Thyroid gland (tissue), 4 donors: ENCODE results near the gene DISC1.

Experiments used
- POLR2A ChIP-seq, 2 donors: fragments of 450-650 bp; IDR thresholded peaks; one replicate each; pipeline ENCODE4 v1.6.1; 2017; ENCODE audit warnings: antibody characterized with exemption in 2 of 2, mild to moderate bottlenecking in 2 of 2, moderate library complexity in 1 of 2
- TF ChIP-seq, protein P1 (sequence below), 6 experiments: fragments of 200-600 bp in 3 of 6; fragments of 450-650 bp in 3 of 6; sonication (generic) in 3 of 6; IDR thresholded peaks; one replicate each; pipeline ENCODE4 v1.5.1; 2016 to 2019; ENCODE audit warnings: antibody characterized with exemption in 6 of 6, mild to moderate bottlenecking in 2 of 6, inconsistent platforms in 1 of 6, moderate library complexity in 1 of 6

DNA sequence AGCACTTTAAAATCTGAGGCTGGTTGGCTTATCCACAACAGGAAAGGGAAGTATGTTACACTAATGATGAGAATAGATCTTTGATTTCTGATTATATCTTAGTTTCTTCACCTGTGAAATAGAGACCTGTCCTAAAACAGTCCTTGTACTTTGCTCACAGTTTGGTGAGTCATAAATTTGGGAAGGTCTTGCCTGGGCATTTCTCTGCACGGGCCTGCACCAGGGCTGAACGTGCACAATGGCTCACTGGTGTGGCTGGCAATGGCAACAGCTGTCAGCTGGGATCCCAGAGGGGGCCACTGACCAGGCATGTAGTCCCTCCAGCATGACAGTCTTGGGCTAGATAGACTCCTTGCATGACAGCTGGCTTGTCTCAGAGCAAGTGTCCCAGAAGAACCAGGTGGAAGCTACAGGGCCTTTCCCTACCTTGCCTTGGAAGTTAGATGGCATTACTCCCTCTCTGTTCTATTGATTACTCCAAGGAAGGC, 367.4 kb downstream of the DISC1 start:
- TF ChIP-seq, protein P1, sequence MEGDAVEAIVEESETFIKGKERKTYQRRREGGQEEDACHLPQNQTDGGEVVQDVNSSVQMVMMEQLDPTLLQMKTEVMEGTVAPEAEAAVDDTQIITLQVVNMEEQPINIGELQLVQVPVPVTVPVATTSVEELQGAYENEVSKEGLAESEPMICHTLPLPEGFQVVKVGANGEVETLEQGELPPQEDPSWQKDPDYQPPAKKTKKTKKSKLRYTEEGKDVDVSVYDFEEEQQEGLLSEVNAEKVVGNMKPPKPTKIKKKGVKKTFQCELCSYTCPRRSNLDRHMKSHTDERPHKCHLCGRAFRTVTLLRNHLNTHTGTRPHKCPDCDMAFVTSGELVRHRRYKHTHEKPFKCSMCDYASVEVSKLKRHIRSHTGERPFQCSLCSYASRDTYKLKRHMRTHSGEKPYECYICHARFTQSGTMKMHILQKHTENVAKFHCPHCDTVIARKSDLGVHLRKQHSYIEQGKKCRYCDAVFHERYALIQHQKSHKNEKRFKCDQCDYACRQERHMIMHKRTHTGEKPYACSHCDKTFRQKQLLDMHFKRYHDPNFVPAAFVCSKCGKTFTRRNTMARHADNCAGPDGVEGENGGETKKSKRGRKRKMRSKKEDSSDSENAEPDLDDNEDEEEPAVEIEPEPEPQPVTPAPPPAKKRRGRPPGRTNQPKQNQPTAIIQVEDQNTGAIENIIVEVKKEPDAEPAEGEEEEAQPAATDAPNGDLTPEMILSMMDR (IDR thresholded peaks at IDR 0.05): no peak
- no peak for TF ChIP-seq POLR2A (IDR thresholded peaks at IDR 0.05)
